Erythroblast (primary cell): ENCODE results near the gene PDE6C.

Experiments
- GATA1 ChIP-seq: IDR thresholded peaks from 2 replicates; pipeline ENCODE4 v1.6.1; 2011; ENCODE audit warnings: low read depth, mild to moderate bottlenecking, control low read depth, low read length, moderate library complexity
- POLR2A ChIP-seq: IDR thresholded peaks from 2 replicates; pipeline ENCODE4 v1.6.1; 2011; ENCODE audit warnings: mild to moderate bottlenecking, low read length

GRCh38 chr10:93593254-93593653, 19.1 kb upstream of the PDE6C start:
- TF ChIP-seq POLR2A: no peak
- no peak for TF ChIP-seq GATA1
